DND-41 (cell line): ENCODE results near the gene LILRA1.

ENCODE experiments used
- CTCF ChIP-seq: IDR thresholded peaks from 2 replicates; pipeline ENCODE4 v1.5.1; 2012; ENCODE audit warnings: borderline replicate concordance, low read length, moderate library complexity, mild to moderate bottlenecking; ENCODE audit not compliant: poor library complexity, severe bottlenecking; ENCODE audit errors: extremely low read depth
- EZH2 ChIP-seq: IDR thresholded peaks from 3 replicates; pipeline ENCODE4 v1.6.1; 2012; ENCODE audit warnings: borderline replicate concordance, low read depth, mild to moderate bottlenecking, moderate library complexity, low read length, inconsistent platforms; ENCODE audit not compliant: severe bottlenecking

DNA sequence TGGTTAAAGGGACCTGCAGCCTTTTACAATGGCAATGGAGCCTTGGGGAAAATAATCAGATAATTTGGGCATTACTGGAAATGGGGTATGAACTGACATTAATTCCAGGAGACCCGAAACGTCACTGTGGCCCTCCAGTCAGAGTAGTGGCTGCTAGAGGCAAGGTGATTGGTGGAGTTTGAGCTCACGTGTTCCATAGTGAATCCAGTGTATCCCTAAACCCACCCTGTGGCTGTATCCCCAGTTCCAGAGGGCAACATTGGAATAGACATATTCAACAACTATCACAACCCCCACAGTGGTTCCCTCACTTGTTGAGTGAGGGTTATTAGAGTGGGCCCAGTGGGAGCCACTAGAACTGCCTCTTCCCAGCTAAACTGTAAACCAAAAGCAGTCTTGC is 23.1 kb upstream of the LILRA1 start:
- TF ChIP-seq CTCF (no peak), EZH2 (no peak)
